Keratinocyte (primary cell): ENCODE results near the gene KREMEN1. TPM values are rescaled to one million over a fixed set of nuclear protein-coding genes. Genes with fewer than 3 reads are reported as not detected.

Experiments
- DNase-seq: peaks from one replicate; pipeline ENCODE4 v3.0.0-alpha.2; 2011; ENCODE audit warnings: low read depth, missing footprints, low spot score
- FAIRE-seq: peaks from 2 replicates; lab custom pipeline; 2011; peaks lifted over from hg19 to GRCh38; lab: Jason Lieb, UNC
- H2AFZ ChIP-seq: 2 replicates; pipeline ENCODE4 v1.6.0; 2012; ENCODE audit warnings: low read length, control low read depth, inconsistent platforms; ENCODE audit not compliant: control insufficient read depth
- H3K27ac ChIP-seq: 2 replicates; pipeline ENCODE4 v1.5.1; 2011; ENCODE audit warnings: low read length; ENCODE audit not compliant: control insufficient read depth, insufficient read depth
- H3K27me3 ChIP-seq: 3 replicates; pipeline ENCODE4 v1.6.0; 2011; ENCODE audit warnings: low read length; ENCODE audit not compliant: control insufficient read depth, insufficient read depth; ENCODE audit errors: extremely low read depth
- H3K36me3 ChIP-seq, 2 experiments: 2 replicates in 1 of 2; 3 replicates in 1 of 2; pipeline ENCODE4 v1.5.1; 2011; ENCODE audit warnings: low read length in 2 of 2, mild to moderate bottlenecking in 1 of 2; ENCODE audit not compliant: control insufficient read depth in 2 of 2, insufficient read depth in 2 of 2; ENCODE audit errors: extremely low read depth in 1 of 2
- H3K4me1 ChIP-seq: 3 replicates; pipeline ENCODE4 v1.5.1; 2011; ENCODE audit warnings: low read length; ENCODE audit not compliant: control insufficient read depth, insufficient read depth; ENCODE audit errors: extremely low read depth
- H3K4me2 ChIP-seq: 3 replicates; pipeline ENCODE4 v1.6.0; 2011; ENCODE audit warnings: low read depth, low read length; ENCODE audit not compliant: control insufficient read depth, insufficient read depth; ENCODE audit errors: extremely low read depth
- H3K4me3 ChIP-seq, 3 experiments: fragments of 200-600 bp in 1 of 3; sonication (generic) in 1 of 3; 2 replicates in 2 of 3; 3 replicates in 1 of 3; pipeline ENCODE4 v1.5.1; 2011 to 2016; ENCODE audit warnings: low read length in 3 of 3, mild to moderate bottlenecking in 3 of 3, control low read depth in 2 of 3, inconsistent platforms in 1 of 3, low read depth in 1 of 3, mixed read lengths in 1 of 3, mixed run types in 1 of 3, moderate library complexity in 1 of 3; ENCODE audit not compliant: control insufficient read depth in 2 of 3, insufficient read depth in 2 of 3; ENCODE audit errors: extremely low read depth in 1 of 3
- H3K79me2 ChIP-seq: 2 replicates; pipeline ENCODE4 v1.6.0; 2012; ENCODE audit warnings: low read length; ENCODE audit not compliant: control insufficient read depth, insufficient read depth
- H3K9ac ChIP-seq: 3 replicates; pipeline ENCODE4 v1.6.0; 2011; ENCODE audit warnings: low read length; ENCODE audit not compliant: control insufficient read depth, insufficient read depth; ENCODE audit errors: extremely low read depth
- H3K9me1 ChIP-seq: 3 replicates; pipeline ENCODE4 v1.6.0; 2011; ENCODE audit warnings: low read length; ENCODE audit not compliant: control insufficient read depth, insufficient read depth; ENCODE audit errors: extremely low read depth
- H3K9me3 ChIP-seq: 2 replicates; pipeline ENCODE4 v1.5.1; 2012; ENCODE audit warnings: low read depth, low read length; ENCODE audit not compliant: control insufficient read depth
- H4K20me1 ChIP-seq: 3 replicates; pipeline ENCODE4 v1.6.0; 2011; ENCODE audit warnings: low read length; ENCODE audit not compliant: control insufficient read depth, insufficient read depth; ENCODE audit errors: extremely low read depth
- CTCF ChIP-seq, 3 experiments: IDR thresholded peaks in 1 of 3; conservative IDR thresholded peaks in 1 of 3; optimal IDR thresholded peaks in 1 of 3; 2 replicates in 2 of 3; 3 replicates in 1 of 3; pipeline versions ENCODE3 to v1.5.1; 2011; ENCODE audit warnings: low read length in 3 of 3, mild to moderate bottlenecking in 3 of 3, moderate library complexity in 2 of 3, control low read depth in 1 of 3, inconsistent platforms in 1 of 3; ENCODE audit not compliant: insufficient read depth in 2 of 3; ENCODE audit errors: extremely low read depth in 1 of 3
- EZH2 ChIP-seq: IDR thresholded peaks from one replicate; pipeline ENCODE4 v1.6.1; 2012; ENCODE audit warnings: inconsistent platforms, mild to moderate bottlenecking, low read length, moderate library complexity
- dilution Hi-C: fragments of 300-500 bp; cut with MboI; formaldehyde crosslinking; loops from one replicate; pipeline ENCODE4 v1.7.0; 2020; ENCODE audit warnings: low sequenced_read_pairs; ENCODE audit not compliant: extremely low pct_ligation_motif_present
- polyA plus RNA-seq, 5 experiments: library from polyadenylated mRNA; depleted of rRNA in 3 of 5; stranded (reverse) in 3 of 5; stranded (forward) in 1 of 5; unstranded in 1 of 5; fragments of >200 nt; gene quantifications; 1 replicate in 1 of 5; 2 replicates in 3 of 5; 3 replicates in 1 of 5; pipeline versions ENCODE4 v1.2.1 to v1.2.3, GENCODE V29; 2011 to 2012; ENCODE audit warnings: missing spikeins in 2 of 5, low read depth in 1 of 5, low replicate concordance in 1 of 5

The KREMEN1 gene
- polyA plus RNA-seq, 1 donor (not counting 4 experiments of a cell fraction or from before 2014, with no cell fraction given): 6.8 TPM

- Histone ChIP-seq H3K4me1 (no peaks in the 10 kb centered on the region), H3K36me3 (peaks cover 0 to 5% of the 10 kb centered on the region in 2 experiments), H3K4me2 (no peak overlapping the region)
These were observed 76.0 kb downstream of the KREMEN1 start for GRCh38 chr22:29148826-29149225.

GRCh38 chr22:29149841-29150555 lies 77.2 kb downstream of the KREMEN1 start:
- no peak overlapping the region for H2AFZ ChIP-seq
- dilution Hi-C loops: no loop called here
- no peaks in the 10 kb centered on the region for H3K4me1 ChIP-seq
- peaks cover 0 to 2% of the 10 kb centered on the region in 2 experiments for H3K36me3 ChIP-seq
- H3K9ac ChIP-seq: no peak overlapping the region
- H3K4me3 ChIP-seq: no peak overlapping the region
- H3K27ac ChIP-seq: no peak overlapping the region
- no peaks in the 10 kb centered on the region for H3K9me3 ChIP-seq
- DNase-seq: no peak
- H3K9me1 ChIP-seq: no peaks in the 10 kb centered on the region
- H4K20me1 ChIP-seq: no peaks in the 10 kb centered on the region
- FAIRE-seq: no peak
- no peaks in the 10 kb centered on the region for H3K27me3 ChIP-seq
- H3K79me2 ChIP-seq: no peaks in the 10 kb centered on the region
- no peak overlapping the region for H3K4me2 ChIP-seq
- TF ChIP-seq EZH2: no peak
- TF ChIP-seq CTCF (optimal IDR thresholded peaks at IDR 0.05 in 1 of 3, IDR thresholded peaks at IDR 0.05 in 1 of 3, conservative IDR thresholded peaks at IDR 0.05 in 1 of 3; ENCODE audit: extremely low read depth in 1 of 3, insufficient read depth in 2 of 3, low read length in 3 of 3): no peak

More at GRCh38 chr22:29148826-29149225, 76.0 kb downstream of the KREMEN1 start:
- Histone ChIP-seq H3K4me3 (no peak overlapping the region), H3K9me3 (no peaks in the 10 kb centered on the region), H2AFZ (no peak overlapping the region), H4K20me1 (no peaks in the 10 kb centered on the region), H3K79me2 (no peaks in the 10 kb centered on the region), H3K9me1 (no peaks in the 10 kb centered on the region), H3K9ac (no peak overlapping the region), H3K27ac (no peak overlapping the region), H3K27me3 (no peaks in the 10 kb centered on the region)
- DNase-seq (no peak), FAIRE-seq (no peak)
- dilution Hi-C loops: no loop called here
- TF ChIP-seq CTCF (optimal IDR thresholded peaks at IDR 0.05 in 1 of 3, IDR thresholded peaks at IDR 0.05 in 1 of 3, conservative IDR thresholded peaks at IDR 0.05 in 1 of 3; ENCODE audit: extremely low read depth in 1 of 3, insufficient read depth in 2 of 3, low read length in 3 of 3) (no peak), EZH2 (no peak)
